GM18505 (cell line): ENCODE results near the gene CASP3.
A peak's percentile ranks its signal among the peaks of the same experiment; 100 is the strongest.
"Not testable (repeated sequence)": the region's sequence is repeated elsewhere in the genome, so short reads cannot be mapped to it uniquely, and the experiment has no call there.

Experiments
- ATAC-seq: cut with Tn5 transposase; IDR thresholded peaks from one replicate; pipeline ENCODE4 v1.9.1; 2021; ENCODE audit not compliant: unreplicated experiment
- POLR2A ChIP-seq: IDR thresholded peaks from 4 replicates; pipeline ENCODE4 v1.6.1; 2011; ENCODE audit warnings: borderline replicate concordance; ENCODE audit not compliant: insufficient read depth, insufficient read length; ENCODE audit errors: extremely low read depth

Gene CASP3

GRCh38 chr4:184635381-184635780 lies 13.9 kb downstream of the CASP3 start:
- ATAC-seq: no peak
- TF ChIP-seq POLR2A: no peak

GRCh38 chr4:184632842-184633241 lies 16.4 kb downstream of the CASP3 start:
- no peak for ATAC-seq
- TF ChIP-seq POLR2A: no peak

- ATAC-seq: no peak
- TF ChIP-seq POLR2A: no peak
These were observed 21.1 kb downstream of the CASP3 start for GRCh38 chr4:184628103-184628502.

GRCh38 chr4:184625783-184626596 lies 23.3 kb downstream of the CASP3 start:
- ATAC-seq: not testable (repeated sequence)

GRCh38 chr4:184624972-184625554 lies 24.2 kb downstream of the CASP3 start:
- TF ChIP-seq POLR2A: no peak
- ATAC-seq: no peak

- ATAC-seq: not testable (repeated sequence)
These were observed 24.7 kb downstream of the CASP3 start for GRCh38 chr4:184624504-184624903.

GRCh38 chr4:184621518-184621917 lies 27.7 kb downstream of the CASP3 start:
- no peak for ATAC-seq
- TF ChIP-seq POLR2A: no peak

GRCh38 chr4:184620212-184620867 lies 28.9 kb downstream of the CASP3 start:
- no peak for ATAC-seq

GRCh38 chr4:184617600-184618196 lies 31.5 kb downstream of the CASP3 start:
- no peak for TF ChIP-seq POLR2A
- no peak for ATAC-seq

More at GRCh38 chr4:184620212-184620867, 28.9 kb downstream of the CASP3 start:
- no peak for TF ChIP-seq POLR2A

GRCh38 chr4:184616633-184617551 lies 32.4 kb downstream of the CASP3 start:
- peak; percentile 31 for TF ChIP-seq POLR2A
- peak; percentile 57 for ATAC-seq

GRCh38 chr4:184616168-184616567 lies 33.1 kb downstream of the CASP3 start:
- ATAC-seq: not testable (repeated sequence)

GRCh38 chr4:184614509-184614908 lies 34.7 kb downstream of the CASP3 start:
- no peak for ATAC-seq
- no peak for TF ChIP-seq POLR2A

- no peak for ATAC-seq
- no peak for TF ChIP-seq POLR2A
These were observed 35.8 kb downstream of the CASP3 start for GRCh38 chr4:184613405-184613804.
